HepG2 (cell line): Measurements from ENCODE around the gene QRICH2. TPM values are rescaled to one million over a fixed set of nuclear protein-coding genes. Genes with fewer than 3 reads are reported as not detected.

ENCODE experiments used
- ARID4A ChIP-seq: sonication (generic); formaldehyde crosslinking; IDR thresholded peaks from 2 replicates; pipeline ENCODE4 v1.5.0; 2020; ENCODE audit warnings: mild to moderate bottlenecking, missing genetic modification reagents, borderline replicate concordance
- ATAD3A ChIP-seq: sonication (generic); formaldehyde crosslinking; IDR thresholded peaks from 2 replicates; pipeline ENCODE4 v1.4.0; 2020; ENCODE audit warnings: missing genetic modification reagents
- ATF1 ChIP-seq: IDR thresholded peaks from 2 replicates; pipeline ENCODE4 v1.6.1; 2016; ENCODE audit warnings: mild to moderate bottlenecking, control low read depth
- ATRX ChIP-seq: sonication (generic); formaldehyde crosslinking; IDR thresholded peaks from 2 replicates; pipeline ENCODE4 v1.4.0; 2020; ENCODE audit warnings: missing genetic modification reagents, borderline replicate concordance
- HMGXB3 ChIP-seq: sonication (generic); formaldehyde crosslinking; IDR thresholded peaks from 2 replicates; pipeline ENCODE4 v1.4.0; 2020; ENCODE audit warnings: missing genetic modification reagents, borderline replicate concordance
- HOMEZ ChIP-seq: IDR thresholded peaks from 2 replicates; pipeline ENCODE4 v1.6.1; 2016; ENCODE audit warnings: low read depth
- IKZF1 ChIP-seq: fragments of 450-650 bp; IDR thresholded peaks from 2 replicates; pipeline ENCODE4 v1.7.1; 2016
- JUND ChIP-seq: sonication (generic); formaldehyde crosslinking; IDR thresholded peaks from 2 replicates; pipeline ENCODE4 v1.8.0; 2022; ENCODE audit warnings: mild to moderate bottlenecking, missing genetic modification reagents
- LBX2 ChIP-seq: sonication (generic); formaldehyde crosslinking; IDR thresholded peaks from 2 replicates; pipeline ENCODE4 v1.5.0; 2020; ENCODE audit warnings: missing genetic modification reagents, mild to moderate bottlenecking, borderline replicate concordance
- MTERF4 ChIP-seq: sonication (generic); formaldehyde crosslinking; IDR thresholded peaks from 2 replicates; pipeline ENCODE4 v1.8.0; 2023; ENCODE audit warnings: mild to moderate bottlenecking, missing genetic modification reagents
- MTF1 ChIP-seq: sonication (generic); formaldehyde crosslinking; IDR thresholded peaks from 2 replicates; pipeline ENCODE4 v1.5.0; 2020; ENCODE audit warnings: missing genetic modification reagents
- POLR2A ChIP-seq, 2 experiments: IDR thresholded peaks; 2 replicates each; pipeline ENCODE4 v1.6.1; 2011; ENCODE audit warnings: low read depth in 2 of 2, low read length in 2 of 2, mild to moderate bottlenecking in 1 of 2, moderate library complexity in 1 of 2; ENCODE audit not compliant: insufficient read depth in 1 of 2
- TRIM24 ChIP-seq: sonication (generic); formaldehyde crosslinking; IDR thresholded peaks from 2 replicates; pipeline ENCODE4 v1.8.0; 2022; ENCODE audit warnings: mild to moderate bottlenecking, missing genetic modification reagents
- ZBTB3 ChIP-seq: sonication (generic); formaldehyde crosslinking; IDR thresholded peaks from 2 replicates; pipeline ENCODE4 v1.4.0; 2020; ENCODE audit warnings: low read depth, mild to moderate bottlenecking, moderate library complexity, missing genetic modification reagents, borderline replicate concordance
- ZNF280B ChIP-seq: sonication (generic); formaldehyde crosslinking; IDR thresholded peaks from 2 replicates; pipeline ENCODE4 v1.5.0; 2020; ENCODE audit warnings: missing genetic modification reagents, mild to moderate bottlenecking, borderline replicate concordance
- polyA plus RNA-seq, 8 experiments: library from polyadenylated mRNA; depleted of rRNA in 3 of 8; stranded (reverse) in 7 of 8; unstranded in 1 of 8; fragments of >200 nt; fragmentation: Illumina TruSeq in 4 of 8; extraction: Trizol in 4 of 8; gene quantifications; 2 replicates each; pipeline versions ENCODE4 v1.2.1 to v1.2.3, GENCODE V29; 2011 to 2016; ENCODE audit warnings: low read depth in 4 of 8, missing spikeins in 1 of 8, mixed read lengths in 1 of 8; ENCODE audit not compliant: insufficient read depth in 1 of 8
- total RNA-seq, 5 experiments: library from RNA; depleted of rRNA; stranded (reverse); fragments of >200 nt; fragmentation: Illumina TruSeq; extraction: Trizol; gene quantifications; 2 replicates each; pipeline ENCODE4 v1.2.3, GENCODE V29; 2016; ENCODE audit warnings: low read depth in 1 of 5

The QRICH2 gene
- total and polyA plus RNA-seq, 2 of the 13 experiments (the other 11 are each of a cell fraction or from before 2014, with no cell fraction given) = 3.7 to 5.7 TPM

GRCh38 chr17:76265624-76266243 is 42.3 kb downstream of the QRICH2 start (continued):
- TF ChIP-seq MTERF4 (no peak), ZNF280B (CRISPR knock-in tag) (no peak), HMGXB3 (no peak), ZBTB3 (no peak), JUND (CRISPR knock-in tag) (no peak), IKZF1 (no peak), ATRX (CRISPR knock-in tag) (no peak), HOMEZ (CRISPR knock-in tag) (no peak), ARID4A (CRISPR knock-in tag) (peak; percentile 66), ATAD3A (CRISPR knock-in tag) (no peak), ATF1 (CRISPR knock-in tag) (no peak), POLR2A (IDR thresholded peaks at IDR 0.05; ENCODE audit: insufficient read depth in 1 of 2, low read depth in 2 of 2, low read length in 2 of 2) (no peak), MTF1 (no peak), LBX2 (no peak), TRIM24 (CRISPR knock-in tag) (no peak)
